Peyer's patch (tissue), 4 donors: Measurements from ENCODE around the gene AHCY.

Source experiments
- POLR2A ChIP-seq, 2 donors: fragments of 450-650 bp; IDR thresholded peaks; one replicate each; pipeline ENCODE4 v1.5.1; 2017; ENCODE audit warnings: antibody characterized with exemption in 2 of 2, mild to moderate bottlenecking in 2 of 2, moderate library complexity in 2 of 2
- TF ChIP-seq, protein P1 (sequence below), 6 experiments: fragments of 450-650 bp in 4 of 6; fragments of 200-600 bp in 2 of 6; sonication (generic) in 1 of 6; IDR thresholded peaks; one replicate each; pipeline ENCODE4 v1.5.1; 2017 to 2019; ENCODE audit warnings: antibody characterized with exemption in 6 of 6, mild to moderate bottlenecking in 3 of 6, moderate library complexity in 1 of 6

DNA sequence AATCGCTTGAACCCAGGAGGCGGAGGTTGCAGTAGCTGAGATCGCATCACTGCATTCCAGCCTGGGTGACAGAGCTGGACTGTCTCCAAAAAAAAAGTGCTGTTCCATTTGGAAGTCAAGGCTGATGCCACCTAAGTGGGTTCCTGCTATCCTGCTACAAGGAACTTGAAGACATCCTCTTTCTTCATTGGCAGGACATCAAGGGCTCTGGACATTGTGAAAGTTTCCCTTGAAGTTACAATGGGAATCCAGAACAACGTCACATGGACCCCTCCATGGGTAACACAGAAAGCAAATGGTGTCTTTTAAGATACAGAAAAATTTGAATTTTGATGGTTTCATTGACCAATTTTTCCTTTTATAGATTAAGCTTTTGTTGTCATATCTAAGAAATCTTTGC, 44.4 kb upstream of the AHCY start:
- TF ChIP-seq, protein P1, sequence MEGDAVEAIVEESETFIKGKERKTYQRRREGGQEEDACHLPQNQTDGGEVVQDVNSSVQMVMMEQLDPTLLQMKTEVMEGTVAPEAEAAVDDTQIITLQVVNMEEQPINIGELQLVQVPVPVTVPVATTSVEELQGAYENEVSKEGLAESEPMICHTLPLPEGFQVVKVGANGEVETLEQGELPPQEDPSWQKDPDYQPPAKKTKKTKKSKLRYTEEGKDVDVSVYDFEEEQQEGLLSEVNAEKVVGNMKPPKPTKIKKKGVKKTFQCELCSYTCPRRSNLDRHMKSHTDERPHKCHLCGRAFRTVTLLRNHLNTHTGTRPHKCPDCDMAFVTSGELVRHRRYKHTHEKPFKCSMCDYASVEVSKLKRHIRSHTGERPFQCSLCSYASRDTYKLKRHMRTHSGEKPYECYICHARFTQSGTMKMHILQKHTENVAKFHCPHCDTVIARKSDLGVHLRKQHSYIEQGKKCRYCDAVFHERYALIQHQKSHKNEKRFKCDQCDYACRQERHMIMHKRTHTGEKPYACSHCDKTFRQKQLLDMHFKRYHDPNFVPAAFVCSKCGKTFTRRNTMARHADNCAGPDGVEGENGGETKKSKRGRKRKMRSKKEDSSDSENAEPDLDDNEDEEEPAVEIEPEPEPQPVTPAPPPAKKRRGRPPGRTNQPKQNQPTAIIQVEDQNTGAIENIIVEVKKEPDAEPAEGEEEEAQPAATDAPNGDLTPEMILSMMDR (IDR thresholded peaks at IDR 0.05), result no peak
- no peak for TF ChIP-seq POLR2A (IDR thresholded peaks at IDR 0.05)
